HEK293 (cell line): ENCODE measurements around the gene INPP5F.
A peak's percentile ranks its signal among the peaks of the same experiment; 100 is the strongest.

Experiments used
- CTCF ChIA-PET: fragments of 350-600 bp; formaldehyde crosslinking; extraction: SDS; loops from one replicate; lab custom pipeline; 2021; ENCODE audit warnings: antibody characterized with exemption; lab: Yijun Ruan, JAX
- POLR2A ChIA-PET: fragments of 300-600 bp; formaldehyde crosslinking; extraction: SDS; loops from one replicate; lab custom pipeline; 2020; ENCODE audit warnings: antibody characterized with exemption, inconsistent platforms; lab: Yijun Ruan, JAX
- H3K27ac ChIP-seq: fragments of 200-500 bp; sonication (Bioruptor generic); 2 replicates; pipeline ENCODE4 v1.5.1; 2014; ENCODE audit warnings: low read depth, low read length, control low read depth, inconsistent platforms; ENCODE audit errors: extremely low read depth
- H3K36me3 ChIP-seq, 2 experiments: fragments of 200-500 bp in 1 of 2; sonication (Bioruptor generic) in 1 of 2; 1 replicate in 1 of 2; 2 replicates in 1 of 2; pipeline ENCODE4 v1.5.1; 2014 to 2017; ENCODE audit warnings: inconsistent platforms in 2 of 2, low read length in 2 of 2; ENCODE audit not compliant: control insufficient read depth in 2 of 2, insufficient read depth in 1 of 2
- H3K4me1 ChIP-seq: fragments of 200-500 bp; sonication (Bioruptor generic); 2 replicates; pipeline ENCODE4 v1.5.1; 2014; ENCODE audit warnings: mild to moderate bottlenecking, low read length, inconsistent platforms; ENCODE audit not compliant: control insufficient read depth, insufficient read depth
- H3K4me3 ChIP-seq: 2 replicates; pipeline ENCODE4 v1.5.1; 2011; ENCODE audit warnings: low read depth, mild to moderate bottlenecking, control low read depth, low read length, moderate library complexity
- H3K9me3 ChIP-seq: fragments of 200-500 bp; sonication (Bioruptor generic); 2 replicates; pipeline ENCODE4 v1.5.1; 2014; ENCODE audit warnings: low read depth, low read length, inconsistent platforms; ENCODE audit not compliant: control insufficient read depth, insufficient read depth
- KLF9 ChIP-seq: fragments of 450-650 bp; formaldehyde crosslinking; IDR thresholded peaks from 2 replicates; pipeline ENCODE4 v1.5.1; 2016; ENCODE audit warnings: missing biosample characterization, missing genetic modification characterization, low read depth
- RBAK ChIP-seq: fragments of 450-650 bp; formaldehyde crosslinking; IDR thresholded peaks from 2 replicates; pipeline ENCODE4 v1.5.1; 2016; ENCODE audit warnings: missing biosample characterization, missing genetic modification characterization
- SCRT2 ChIP-seq: fragments of 450-650 bp; formaldehyde crosslinking; IDR thresholded peaks from 2 replicates; pipeline ENCODE4 v1.5.1; 2016; ENCODE audit warnings: missing biosample characterization, missing genetic modification characterization
- ZBTB11 ChIP-seq: fragments of 450-650 bp; formaldehyde crosslinking; conservative IDR thresholded peaks from 2 replicates; pipeline ENCODE4 v1.5.1; 2016; ENCODE audit warnings: low read depth, missing biosample characterization, missing genetic modification characterization
- ZFP3 ChIP-seq: fragments of 450-650 bp; formaldehyde crosslinking; IDR thresholded peaks from 2 replicates; pipeline ENCODE4 v1.5.1; 2016; ENCODE audit warnings: low read depth, missing biosample characterization, missing genetic modification characterization
- ZFP41 ChIP-seq: fragments of 450-650 bp; formaldehyde crosslinking; IDR thresholded peaks from 2 replicates; pipeline ENCODE4 v1.5.1; 2016; ENCODE audit warnings: missing biosample characterization, missing genetic modification characterization, borderline replicate concordance
- ZNF121 ChIP-seq: fragments of 450-650 bp; formaldehyde crosslinking; IDR thresholded peaks from 2 replicates; pipeline ENCODE4 v1.5.1; 2016; ENCODE audit warnings: missing biosample characterization, missing genetic modification characterization
- ZNF423 ChIP-seq: fragments of 450-650 bp; formaldehyde crosslinking; IDR thresholded peaks from 2 replicates; pipeline ENCODE4 v1.5.1; 2016; ENCODE audit warnings: missing biosample characterization, missing genetic modification characterization
- ZNF585B ChIP-seq: fragments of 450-650 bp; formaldehyde crosslinking; IDR thresholded peaks from 2 replicates; pipeline ENCODE4 v1.5.1; 2016; ENCODE audit warnings: missing biosample characterization, missing genetic modification characterization
- ZNF600 ChIP-seq: fragments of 450-650 bp; formaldehyde crosslinking; IDR thresholded peaks from 2 replicates; pipeline ENCODE4 v1.5.1; 2016; ENCODE audit warnings: missing biosample characterization, missing genetic modification characterization
- ZNF624 ChIP-seq: fragments of 450-650 bp; formaldehyde crosslinking; IDR thresholded peaks from 2 replicates; pipeline ENCODE4 v1.5.1; 2017; ENCODE audit warnings: missing biosample characterization, missing genetic modification characterization
- ZSCAN18 ChIP-seq: fragments of 450-650 bp; formaldehyde crosslinking; IDR thresholded peaks from 2 replicates; pipeline ENCODE4 v1.5.1; 2016; ENCODE audit warnings: missing biosample characterization, missing genetic modification characterization
- ZSCAN4 ChIP-seq: fragments of 450-650 bp; formaldehyde crosslinking; IDR thresholded peaks from 2 replicates; pipeline ENCODE4 v1.5.1; 2017; ENCODE audit warnings: missing biosample characterization, missing genetic modification characterization
- TF ChIP-seq, protein P1 (sequence below): fragments of 450-650 bp; IDR thresholded peaks from 2 replicates; pipeline ENCODE4 v1.5.1; 2018; ENCODE audit warnings: missing biosample characterization, missing genetic modification characterization

INPP5F gene

GRCh38 chr10:119677126-119677525, 48.7 kb upstream of the INPP5F start:
- Histone ChIP-seq H3K27ac (no peak overlapping the region), H3K36me3 (peaks cover 15 to 55% of the 10 kb centered on the region in 2 experiments), H3K4me1 (no peaks in the 10 kb centered on the region), H3K4me3 (no peak overlapping the region), H3K9me3 (no peaks in the 10 kb centered on the region)
- CTCF ChIA-PET, result interaction anchor here (0.7 kb wide), 1 partner anchor 516 kb away, joined by 3 read pairs; no protein-coding TSS in a partner anchor
- TF ChIP-seq KLF9 (tag by site-specific recombination), result no peak
- TF ChIP-seq ZNF423 (tag by site-specific recombination), result no peak
- TF ChIP-seq SCRT2 (tag by site-specific recombination), result no peak
- TF ChIP-seq, protein P1, sequence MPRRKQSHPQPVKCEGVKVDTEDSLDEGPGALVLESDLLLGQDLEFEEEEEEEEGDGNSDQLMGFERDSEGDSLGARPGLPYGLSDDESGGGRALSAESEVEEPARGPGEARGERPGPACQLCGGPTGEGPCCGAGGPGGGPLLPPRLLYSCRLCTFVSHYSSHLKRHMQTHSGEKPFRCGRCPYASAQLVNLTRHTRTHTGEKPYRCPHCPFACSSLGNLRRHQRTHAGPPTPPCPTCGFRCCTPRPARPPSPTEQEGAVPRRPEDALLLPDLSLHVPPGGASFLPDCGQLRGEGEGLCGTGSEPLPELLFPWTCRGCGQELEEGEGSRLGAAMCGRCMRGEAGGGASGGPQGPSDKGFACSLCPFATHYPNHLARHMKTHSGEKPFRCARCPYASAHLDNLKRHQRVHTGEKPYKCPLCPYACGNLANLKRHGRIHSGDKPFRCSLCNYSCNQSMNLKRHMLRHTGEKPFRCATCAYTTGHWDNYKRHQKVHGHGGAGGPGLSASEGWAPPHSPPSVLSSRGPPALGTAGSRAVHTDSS (tag by site-specific recombination), result no peak
- no peak for TF ChIP-seq ZNF585B (tag by site-specific recombination)
- no peak for TF ChIP-seq ZSCAN4 (tag by site-specific recombination)
- TF ChIP-seq ZSCAN18 (tag by site-specific recombination), result no peak
- no peak for TF ChIP-seq ZBTB11
- POLR2A ChIA-PET, result no interaction called here

- Histone ChIP-seq H3K4me1 (no peaks in the 10 kb centered on the region), H3K4me3 (no peak overlapping the region), H3K36me3 (peaks cover 15 to 45% of the 10 kb centered on the region in 2 experiments), H3K27ac (no peak overlapping the region), H3K9me3 (no peaks in the 10 kb centered on the region)
- ChIA-PET POLR2A (no interaction called here), CTCF (interaction anchor here (0.6 kb wide), 1 partner anchor 188 kb away, joined by 3 read pairs; no protein-coding TSS in a partner anchor)
- TF ChIP-seq ZNF121 (tag by site-specific recombination), result peak; percentile 95
- TF ChIP-seq ZFP41, result no peak
- no peak for TF ChIP-seq ZFP3
- no peak for TF ChIP-seq ZNF600 (tag by site-specific recombination)
- no peak for TF ChIP-seq RBAK (tag by site-specific recombination)
- no peak for TF ChIP-seq ZNF624 (tag by site-specific recombination)
Observed at GRCh38 chr10:119677904-119678755, 47.7 kb upstream of the INPP5F start.
